GM12878 (cell line): ENCODE results near the gene H6PD. TPM values are rescaled to one million over a fixed set of nuclear protein-coding genes. Genes with fewer than 3 reads are reported as not detected.

Experiments
- ATAC-seq: fragments of 200-7000 bp; cut with Tn5 transposase; 3 replicates; pipeline ENCODE4 v1.9.1; 2020; ENCODE audit warnings: mild to moderate bottlenecking, moderate library complexity
- BruUV-seq: library from RNA; stranded (reverse); fragments of 400-500 nt; replicated peaks from 2 replicates; lab custom pipeline; 2021; lab: Mats Ljungman, UMichigan
- CTCF ChIA-PET: fragments of 300-600 bp; sonication (Branson Sonifier 250); formaldehyde crosslinking; extraction: SDS; loops from one replicate; lab custom pipeline; 2021; ENCODE audit warnings: inconsistent platforms; lab: Yijun Ruan, JAX
- POLR2A ChIA-PET: fragments of 350-600 bp; formaldehyde crosslinking; extraction: SDS; loops from one replicate; lab custom pipeline; 2021; ENCODE audit warnings: inconsistent platforms; lab: Charles Lee
- RAD21 ChIA-PET: fragments of 300-600 bp; sonication (Branson Sonifier 250); formaldehyde crosslinking; loops from one replicate; lab custom pipeline; 2023; ENCODE audit warnings: antibody characterized with exemption; ENCODE audit not compliant: unreplicated experiment; lab: Charles Lee
- SMC1A ChIA-PET: fragments of 300-600 bp; sonication (Branson Sonifier 250); formaldehyde crosslinking; loops from one replicate; lab custom pipeline; 2023; ENCODE audit not compliant: unreplicated experiment, uncharacterized antibody; lab: Charles Lee
- DNase-seq: peaks from one replicate; pipeline ENCODE4 v3.0.0-alpha.2; 2011; ENCODE audit warnings: low read depth, low spot score
- FAIRE-seq: peaks from 3 replicates; lab custom pipeline; 2011; peaks lifted over from hg19 to GRCh38; lab: Jason Lieb, UNC
- H2AFZ ChIP-seq: 2 replicates; pipeline ENCODE4 v1.6.0; 2011; ENCODE audit warnings: low read depth, low read length, control low read depth; ENCODE audit not compliant: control insufficient read depth
- H3K27ac ChIP-seq: 2 replicates; pipeline ENCODE4 v1.5.1; 2011; ENCODE audit warnings: control low read depth; ENCODE audit not compliant: control insufficient read depth, insufficient read depth
- H3K27me3 ChIP-seq, 2 experiments: replicated peaks in 1 of 2; 2 replicates each; pipeline versions ENCODE4 v1.6.0 to v1.6.1; 2011; ENCODE audit warnings: low read length in 1 of 2; ENCODE audit not compliant: control insufficient read depth in 2 of 2, insufficient read depth in 2 of 2
- H3K36me3 ChIP-seq, 2 experiments: 2 replicates each; pipeline ENCODE4 v1.5.1; 2011; ENCODE audit warnings: low read length in 1 of 2; ENCODE audit not compliant: control insufficient read depth in 2 of 2, insufficient read depth in 2 of 2
- H3K4me1 ChIP-seq: 2 replicates; pipeline ENCODE4 v1.6.1; 2011; ENCODE audit warnings: mild to moderate bottlenecking, low read length, moderate library complexity, mixed read lengths; ENCODE audit not compliant: control insufficient read depth, insufficient read depth
- H3K4me2 ChIP-seq: 2 replicates; pipeline ENCODE4 v1.6.0; 2011; ENCODE audit warnings: control low read depth; ENCODE audit not compliant: control insufficient read depth, insufficient read depth
- H3K4me3 ChIP-seq: fragments of 200-600 bp; sonication (generic); 2 replicates; pipeline ENCODE4 v1.5.1; 2016
- H3K79me2 ChIP-seq: 2 replicates; pipeline ENCODE4 v1.6.0; 2011; ENCODE audit warnings: low read length; ENCODE audit not compliant: control insufficient read depth, insufficient read depth
- H3K9ac ChIP-seq: 2 replicates; pipeline ENCODE4 v1.8.0; 2011; ENCODE audit warnings: low read length, control low read depth, mixed read lengths; ENCODE audit not compliant: control insufficient read depth, insufficient read depth
- H3K9me3 ChIP-seq: replicated peaks from 3 replicates; pipeline ENCODE4 v1.5.1; 2011; ENCODE audit warnings: mild to moderate bottlenecking, low read length; ENCODE audit not compliant: control insufficient read depth, insufficient read depth
- H4K20me1 ChIP-seq: 2 replicates; pipeline ENCODE4 v1.6.0; 2011; ENCODE audit not compliant: control insufficient read depth, insufficient read depth
- ASH2L ChIP-seq: fragments of 300-600, 200-600 bp; sonication (generic); IDR thresholded peaks from 2 replicates; pipeline ENCODE4 v1.6.1; 2017; ENCODE audit warnings: low read depth, mild to moderate bottlenecking, borderline replicate concordance
- DPF2 ChIP-seq: fragments of 450-650 bp; IDR thresholded peaks from 2 replicates; pipeline ENCODE4 v1.6.1; 2017; ENCODE audit warnings: mild to moderate bottlenecking
- EGR1 ChIP-seq, 2 experiments: IDR thresholded peaks; 1 replicate in 1 of 2; 2 replicates in 1 of 2; pipeline ENCODE4 v1.6.1; 2011 to 2012; ENCODE audit warnings: low read depth in 2 of 2, low read length in 2 of 2, borderline replicate concordance in 1 of 2, mild to moderate bottlenecking in 1 of 2, moderate library complexity in 1 of 2
- NBN ChIP-seq: fragments of 450-650 bp; IDR thresholded peaks from 2 replicates; pipeline ENCODE4 v1.6.1; 2016
- NFIC ChIP-seq: IDR thresholded peaks from 2 replicates; pipeline ENCODE4 v1.6.1; 2012; ENCODE audit warnings: low read depth, mild to moderate bottlenecking, inconsistent platforms, low read length, moderate library complexity
- NFYA ChIP-seq: IDR thresholded peaks from 2 replicates; pipeline ENCODE4 v1.6.1; 2011; ENCODE audit warnings: low read depth, mild to moderate bottlenecking, low read length, improper control_type of control experiment, borderline replicate concordance
- NR2F1 ChIP-seq: fragments of 450-650 bp; conservative IDR thresholded peaks from 2 replicates; pipeline ENCODE4 v1.6.1; 2017; ENCODE audit warnings: mild to moderate bottlenecking
- PBX3 ChIP-seq: IDR thresholded peaks from 2 replicates; pipeline ENCODE4 v1.6.1; 2011; ENCODE audit warnings: mild to moderate bottlenecking, low read depth, low read length, moderate library complexity; ENCODE audit not compliant: insufficient replicate concordance
- POLR2AphosphoS2 ChIP-seq: IDR thresholded peaks from 2 replicates; pipeline ENCODE4 v1.6.1; 2011; ENCODE audit warnings: low read depth, mild to moderate bottlenecking, low read length, improper control_type of control experiment, moderate library complexity
- SREBF1 ChIP-seq: IDR thresholded peaks from 2 replicates; pipeline ENCODE4 v1.6.1; 2012; ENCODE audit warnings: mild to moderate bottlenecking, low read length
- ZNF217 ChIP-seq: fragments of 450-650 bp; IDR thresholded peaks from 2 replicates; pipeline ENCODE4 v1.6.1; 2017; ENCODE audit warnings: antibody characterized with exemption, mild to moderate bottlenecking
- WGBS: methylation state at CpG from one replicate; pipeline ENCODE4 v1.1.6; 2016; ENCODE audit warnings: low lambda C conversion rate; ENCODE audit not compliant: insufficient replicate concordance, insufficient coverage; ENCODE audit errors: missing lambda C conversion rate; 5-methylcytosine and 5-hydroxymethylcytosine counted together
- in situ Hi-C: fragments of 300-500 bp; cut with MboI; formaldehyde crosslinking; loops from 9 replicates; pipeline ENCODE4 v1.14.3; 2018; ENCODE audit warnings: mixed read lengths
- intact Hi-C: fragments of 100-400 bp; cut with micrococcal nuclease; formaldehyde crosslinking; loops from one replicate; pipeline ENCODE4 v1.14.2; 2022; ENCODE audit not compliant: unreplicated experiment
- polyA plus RNA-seq, 11 experiments: library from polyadenylated mRNA; depleted of rRNA in 4 of 11; unstranded in 6 of 11; stranded (reverse) in 5 of 11; fragments of >200 nt; fragmentation: Nextera tagmentation in 4 of 11; fragmentation: Illumina TruSeq in 1 of 11; extraction: Ambion mirVana in 4 of 11; extraction: Trizol in 1 of 11; gene quantifications; 1 replicate in 1 of 11; 2 replicates in 10 of 11; pipeline versions ENCODE4 v1.2.1 to v1.2.3, GENCODE V29; 2011 to 2016; ENCODE audit warnings: inconsistent platforms in 2 of 11, missing spikeins in 2 of 11, low read depth in 1 of 11
- total RNA-seq, 4 experiments: library from RNA; depleted of rRNA in 3 of 4; stranded (reverse); fragments of >200 nt in 3 of 4; fragmentation: Illumina TruSeq in 1 of 4; extraction: Trizol in 1 of 4; gene quantifications; 2 replicates each; pipeline versions ENCODE4 v1.2.1 to v1.2.3, GENCODE V29; 2013 to 2021
- TF ChIP-seq, protein P1 (sequence below), 3 experiments: IDR thresholded peaks in 2 of 3; conservative IDR thresholded peaks in 1 of 3; 2 replicates each; pipeline ENCODE4 v1.5.1; 2011; ENCODE audit warnings: low read depth in 3 of 3, low read length in 3 of 3, mild to moderate bottlenecking in 3 of 3, control low read depth in 2 of 3, moderate library complexity in 2 of 3, inconsistent platforms in 1 of 3, mixed read lengths in 1 of 3; ENCODE audit not compliant: control insufficient read depth in 2 of 3, insufficient read depth in 1 of 3; ENCODE audit errors: extremely low read depth in 1 of 3

H6PD gene
- total and polyA plus RNA-seq, 10 of the 15 experiments (the other 5 are each of a cell fraction or from before 2014, with no cell fraction given), result 1.2 to 20.7 (median 7.7) TPM

DNA sequence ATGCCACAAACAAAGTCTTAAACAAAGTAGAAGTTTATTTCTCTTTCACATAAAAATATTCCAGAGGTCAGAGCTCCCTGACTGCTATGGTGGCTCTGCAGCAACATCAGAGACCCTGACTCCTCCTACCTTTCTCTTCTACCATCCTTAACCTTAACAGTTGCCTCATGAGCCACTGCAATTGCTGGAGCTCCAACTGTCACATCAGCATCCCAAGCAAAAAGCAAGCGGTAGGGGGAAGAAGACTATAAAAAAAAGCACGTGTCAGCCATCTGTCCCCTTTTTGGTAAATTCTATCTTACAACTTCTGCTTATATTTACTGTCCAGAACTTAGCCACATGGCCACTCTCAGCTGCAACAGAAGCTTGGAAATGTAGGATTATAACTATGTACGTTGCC, 21.8 kb upstream of the H6PD start:
- CTCF ChIA-PET, result no interaction called here
- WGBS, result 19% methylated on average over 3 of the region's 3 CpGs
- H3K79me2 ChIP-seq, result no peaks in the 10 kb centered on the region
- no peak for DNase-seq
- no peak overlapping the region for H3K4me3 ChIP-seq
- no peaks in the 10 kb centered on the region for H3K27me3 ChIP-seq
- TF ChIP-seq NBN (no peak), EGR1 (IDR thresholded peaks at IDR 0.05; ENCODE audit: borderline replicate concordance in 1 of 2, low read depth in 2 of 2, low read length in 2 of 2) (no peak), DPF2 (no peak), ZNF217 (no peak), POLR2AphosphoS2 (no peak)
- TF ChIP-seq, all 136 proteins: peak for 0
- Histone ChIP-seq H3K4me2 (no peak overlapping the region), H3K9ac (no peak overlapping the region), H4K20me1 (no peaks in the 10 kb centered on the region), H2AFZ (no peak overlapping the region), H3K9me3 (no peaks in the 10 kb centered on the region), H3K36me3 (no peaks in the 10 kb centered on the region), H3K27ac (no peak overlapping the region), H3K4me1 (no peaks in the 10 kb centered on the region)
- in situ Hi-C loops, result no loop called here
- FAIRE-seq, result no peak
- intact Hi-C loops, result no loop called here
- no peak for ATAC-seq
- ChIA-PET RAD21 (no interaction called here), SMC1A (interaction anchor here (1.5 kb wide), 1 partner anchor 11 kb away, joined by 4 read pairs; no protein-coding TSS in a partner anchor), POLR2A (interaction anchor here (0.5 kb wide), 1 partner anchor 396 kb away, joined by 3 read pairs; no protein-coding TSS in a partner anchor)
- BruUV-seq, result no TSS peak

DNA sequence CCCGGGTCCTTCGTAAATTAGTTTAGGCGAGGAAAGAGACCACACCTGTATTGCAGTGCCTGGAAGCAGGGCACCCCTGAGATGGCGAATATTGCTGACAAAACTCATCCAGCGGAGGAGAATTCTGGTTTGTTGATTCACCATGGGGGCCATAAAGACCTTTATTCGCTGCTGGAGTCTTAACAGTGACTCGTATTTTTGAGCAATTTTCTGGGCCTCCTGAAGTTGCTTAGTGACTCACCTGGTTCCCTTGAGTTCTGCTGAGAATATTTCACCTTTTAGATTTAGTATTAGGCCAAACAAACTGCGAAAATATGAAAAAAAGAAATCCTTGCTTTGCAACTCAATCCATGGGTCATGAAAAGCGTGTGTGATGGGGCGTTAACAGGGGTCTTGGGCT, 20.6 kb upstream of the H6PD start:
- Histone ChIP-seq H3K4me1 (no peaks in the 10 kb centered on the region), H2AFZ (no peak overlapping the region), H3K9me3 (no peaks in the 10 kb centered on the region; the same call in 2 of the 3 replicates), H3K4me2 (no peak overlapping the region), H3K36me3 (no peaks in the 10 kb centered on the region), H3K79me2 (no peaks in the 10 kb centered on the region), H3K27me3 (no peaks in the 10 kb centered on the region), H3K27ac (no peak overlapping the region), H3K9ac (no peak overlapping the region), H3K4me3 (no peak overlapping the region), H4K20me1 (no peaks in the 10 kb centered on the region)
- FAIRE-seq (no peak), ATAC-seq (no peak), DNase-seq (no peak)
- TF ChIP-seq NR2F1 (no peak), NFIC (no peak), EGR1 (IDR thresholded peaks at IDR 0.05; ENCODE audit: borderline replicate concordance in 1 of 2, low read depth in 2 of 2, low read length in 2 of 2) (no peak), SREBF1 (no peak), PBX3 (no peak), ASH2L (no peak), NFYA (no peak), DPF2 (no peak)
- TF ChIP-seq, protein P1, sequence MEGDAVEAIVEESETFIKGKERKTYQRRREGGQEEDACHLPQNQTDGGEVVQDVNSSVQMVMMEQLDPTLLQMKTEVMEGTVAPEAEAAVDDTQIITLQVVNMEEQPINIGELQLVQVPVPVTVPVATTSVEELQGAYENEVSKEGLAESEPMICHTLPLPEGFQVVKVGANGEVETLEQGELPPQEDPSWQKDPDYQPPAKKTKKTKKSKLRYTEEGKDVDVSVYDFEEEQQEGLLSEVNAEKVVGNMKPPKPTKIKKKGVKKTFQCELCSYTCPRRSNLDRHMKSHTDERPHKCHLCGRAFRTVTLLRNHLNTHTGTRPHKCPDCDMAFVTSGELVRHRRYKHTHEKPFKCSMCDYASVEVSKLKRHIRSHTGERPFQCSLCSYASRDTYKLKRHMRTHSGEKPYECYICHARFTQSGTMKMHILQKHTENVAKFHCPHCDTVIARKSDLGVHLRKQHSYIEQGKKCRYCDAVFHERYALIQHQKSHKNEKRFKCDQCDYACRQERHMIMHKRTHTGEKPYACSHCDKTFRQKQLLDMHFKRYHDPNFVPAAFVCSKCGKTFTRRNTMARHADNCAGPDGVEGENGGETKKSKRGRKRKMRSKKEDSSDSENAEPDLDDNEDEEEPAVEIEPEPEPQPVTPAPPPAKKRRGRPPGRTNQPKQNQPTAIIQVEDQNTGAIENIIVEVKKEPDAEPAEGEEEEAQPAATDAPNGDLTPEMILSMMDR (IDR thresholded peaks at IDR 0.05 in 2 of 3, conservative IDR thresholded peaks at IDR 0.05 in 1 of 3; ENCODE audit: control insufficient read depth in 2 of 3, extremely low read depth in 1 of 3, insufficient read depth in 1 of 3, low read depth in 3 of 3, low read length in 3 of 3), result no peak
- CTCF ChIA-PET, result no interaction called here
- WGBS, result 51% methylated on average over 10 of the region's 10 CpGs
- POLR2A ChIA-PET, result no interaction called here
- no TSS peak for BruUV-seq
- in situ Hi-C loops (no loop called here), intact Hi-C loops (no loop called here)
- RAD21 ChIA-PET, result no interaction called here
- SMC1A ChIA-PET, result no interaction called here
